Measurements from ENCODE around the gene MID1. TPM values are rescaled to one million over a fixed set of nuclear protein-coding genes. Genes with fewer than 3 reads are reported as not detected.

MID1 gene
- total RNA-seq, 1 experiment from 2014 or later, result 32.4 TPM

DNA sequence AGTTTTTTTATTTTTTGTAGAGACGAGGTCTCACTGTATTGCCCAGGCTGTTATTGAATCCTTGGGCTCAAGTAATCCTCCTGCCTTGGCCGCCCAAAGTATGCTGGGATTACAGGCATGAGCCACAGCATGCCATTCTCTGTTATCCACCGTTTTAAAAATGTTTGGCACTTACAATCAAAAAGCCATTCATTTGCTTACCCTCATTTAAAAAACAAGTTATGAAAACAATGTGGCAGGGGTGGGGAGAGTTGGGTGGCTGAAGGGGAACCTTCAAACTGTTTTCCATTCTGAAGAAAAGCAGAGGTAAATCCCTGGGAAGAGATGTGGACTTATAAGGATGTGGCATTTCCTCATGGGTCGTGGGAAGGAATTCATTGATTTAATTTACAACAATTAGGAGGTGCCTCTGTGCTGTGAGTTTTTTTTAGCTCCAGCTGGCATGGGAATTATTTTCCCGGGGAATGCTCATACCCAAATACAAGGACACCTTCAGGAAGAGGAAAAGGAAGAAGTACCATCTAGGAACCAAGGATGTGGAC lies 103.5 kb downstream of the MID1 start:
- CTCF ChIA-PET, result no interaction called here

DNA sequence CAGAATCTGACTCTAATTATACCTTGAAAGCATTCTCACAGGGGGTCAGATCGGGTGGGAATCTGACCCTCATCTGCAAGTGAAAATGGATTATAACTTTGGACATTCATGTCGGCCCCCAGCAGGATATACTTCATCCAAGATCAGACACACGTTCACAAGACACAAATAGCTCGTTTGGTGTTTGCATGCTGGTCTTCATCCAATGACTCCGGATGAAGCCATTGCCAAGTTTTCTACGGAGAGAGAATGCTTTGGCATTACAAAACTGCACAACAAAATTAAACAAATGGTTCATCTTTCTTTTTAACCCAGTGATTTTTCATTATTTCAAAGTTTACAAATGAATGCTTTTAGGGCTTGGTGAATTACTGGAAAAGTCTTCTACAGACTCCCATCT lies 105.5 kb downstream of the MID1 start:
- Histone ChIP-seq H3K9me3 (ENCODE audit: control insufficient read depth, insufficient read depth, low read depth, low read length) (no peaks in the 10 kb centered on the region), H3K27ac (ENCODE audit: low read length) (no peak overlapping the region), H3K27me3 (ENCODE audit: control insufficient read depth, insufficient read depth, low read length) (no peaks in the 10 kb centered on the region), H3K4me1 (ENCODE audit: control insufficient read depth, insufficient read depth, low read length) (no peaks in the 10 kb centered on the region; the same call in 1 of the 2 replicates), H3K36me3 (ENCODE audit: control insufficient read depth, insufficient read depth, low read length) (no peaks in the 10 kb centered on the region), H3K4me3 (ENCODE audit: low read depth in 2 of 2, low read length in 2 of 2) (no peak overlapping the region)
- ATAC-seq (no peak), DNase-seq (ENCODE audit: low read depth, low spot score) (no peak)
- CTCF ChIA-PET, result no interaction called here
- POLR2A ChIA-PET, result no interaction called here
- BruUV-seq (replicated peaks), result no TSS peak
- in situ Hi-C loops (cut with HindIII; ENCODE audit: low pct_unique_long_range_greater_than_20kb, low sequenced_read_pairs) (no loop called here), intact Hi-C loops (cut with micrococcal nuclease; ENCODE audit: unreplicated experiment) (no loop called here)
- TF ChIP-seq, protein P1, sequence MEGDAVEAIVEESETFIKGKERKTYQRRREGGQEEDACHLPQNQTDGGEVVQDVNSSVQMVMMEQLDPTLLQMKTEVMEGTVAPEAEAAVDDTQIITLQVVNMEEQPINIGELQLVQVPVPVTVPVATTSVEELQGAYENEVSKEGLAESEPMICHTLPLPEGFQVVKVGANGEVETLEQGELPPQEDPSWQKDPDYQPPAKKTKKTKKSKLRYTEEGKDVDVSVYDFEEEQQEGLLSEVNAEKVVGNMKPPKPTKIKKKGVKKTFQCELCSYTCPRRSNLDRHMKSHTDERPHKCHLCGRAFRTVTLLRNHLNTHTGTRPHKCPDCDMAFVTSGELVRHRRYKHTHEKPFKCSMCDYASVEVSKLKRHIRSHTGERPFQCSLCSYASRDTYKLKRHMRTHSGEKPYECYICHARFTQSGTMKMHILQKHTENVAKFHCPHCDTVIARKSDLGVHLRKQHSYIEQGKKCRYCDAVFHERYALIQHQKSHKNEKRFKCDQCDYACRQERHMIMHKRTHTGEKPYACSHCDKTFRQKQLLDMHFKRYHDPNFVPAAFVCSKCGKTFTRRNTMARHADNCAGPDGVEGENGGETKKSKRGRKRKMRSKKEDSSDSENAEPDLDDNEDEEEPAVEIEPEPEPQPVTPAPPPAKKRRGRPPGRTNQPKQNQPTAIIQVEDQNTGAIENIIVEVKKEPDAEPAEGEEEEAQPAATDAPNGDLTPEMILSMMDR (IDR thresholded peaks at IDR 0.05), result no peak
- no peak for TF ChIP-seq POLR2AphosphoS5 (IDR thresholded peaks at IDR 0.05; ENCODE audit: low read depth, low read length)
- no peak for TF ChIP-seq SIN3A (IDR thresholded peaks at IDR 0.05; ENCODE audit: borderline replicate concordance, insufficient read depth, low read depth, low read length)
- no peak for TF ChIP-seq REST (IDR thresholded peaks at IDR 0.05; ENCODE audit: insufficient read depth in 1 of 2, low read depth in 2 of 2, low read length in 1 of 2)
- no peak for TF ChIP-seq TCF7L2 (IDR thresholded peaks at IDR 0.05; ENCODE audit: low read depth, low read length)

More for the DNA sequence above, 103.5 kb downstream of the MID1 start:
- in situ Hi-C loops (cut with HindIII; ENCODE audit: low pct_unique_long_range_greater_than_20kb, low sequenced_read_pairs) (no loop called here), intact Hi-C loops (cut with micrococcal nuclease; ENCODE audit: unreplicated experiment) (no loop called here)
- Histone ChIP-seq H3K36me3 (ENCODE audit: control insufficient read depth, insufficient read depth, low read length) (no peaks in the 10 kb centered on the region), H3K4me3 (ENCODE audit: low read depth in 2 of 2, low read length in 2 of 2) (no peak overlapping the region), H3K9me3 (ENCODE audit: control insufficient read depth, insufficient read depth, low read depth, low read length) (no peaks in the 10 kb centered on the region), H3K27me3 (ENCODE audit: control insufficient read depth, insufficient read depth, low read length) (no peaks in the 10 kb centered on the region), H3K4me1 (ENCODE audit: control insufficient read depth, insufficient read depth, low read length) (no peaks in the 10 kb centered on the region; the same call in 1 of the 2 replicates), H3K27ac (ENCODE audit: low read length) (no peak overlapping the region)
- POLR2A ChIA-PET, result no interaction called here
- BruUV-seq (replicated peaks), result no TSS peak
- no peak for ATAC-seq
- TF ChIP-seq, protein P1 (IDR thresholded peaks at IDR 0.05), result no peak
- TF ChIP-seq TCF7L2 (IDR thresholded peaks at IDR 0.05; ENCODE audit: low read depth, low read length) (no peak), SIN3A (IDR thresholded peaks at IDR 0.05; ENCODE audit: borderline replicate concordance, insufficient read depth, low read depth, low read length) (no peak), POLR2AphosphoS5 (IDR thresholded peaks at IDR 0.05; ENCODE audit: low read depth, low read length) (no peak), REST (IDR thresholded peaks at IDR 0.05; ENCODE audit: insufficient read depth in 1 of 2, low read depth in 2 of 2, low read length in 1 of 2) (no peak)
- DNase-seq (ENCODE audit: low read depth, low spot score), result no peak
